HL-60 (cell line): ENCODE measurements around the gene SRGAP3.

Source experiments
- CTCF ChIP-seq: IDR thresholded peaks from one replicate; pipeline ENCODE4 v1.5.1; 2011; ENCODE audit warnings: low read length, control low read depth, inconsistent platforms; ENCODE audit not compliant: insufficient read depth
- POLR2AphosphoS5 ChIP-seq: IDR thresholded peaks from 2 replicates; pipeline ENCODE4 v1.6.1; 2012; ENCODE audit warnings: low read depth
- REST ChIP-seq: IDR thresholded peaks from 2 replicates; pipeline ENCODE4 v1.6.1; 2012; ENCODE audit warnings: low read depth; ENCODE audit not compliant: insufficient replicate concordance

DNA sequence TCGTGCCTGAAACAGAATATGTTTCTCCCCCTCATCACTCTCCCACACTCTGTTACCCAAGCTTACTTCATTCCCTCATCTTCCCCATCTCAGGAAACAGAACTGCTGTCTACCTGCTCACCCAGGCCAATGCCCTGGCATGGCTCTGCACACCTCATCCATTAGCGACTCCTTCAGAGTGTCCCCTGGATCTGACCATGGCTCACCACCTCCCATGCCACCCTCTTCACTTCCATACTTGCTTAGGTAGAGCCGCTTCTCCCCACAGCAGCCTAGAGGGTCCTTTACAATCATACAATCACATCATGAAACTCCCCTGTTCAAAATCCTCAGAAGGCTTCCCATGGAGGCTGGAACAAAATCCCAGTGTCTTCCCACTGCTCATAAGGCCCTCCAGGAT, 252.3 kb downstream of the SRGAP3 start:
- TF ChIP-seq CTCF (no peak), POLR2AphosphoS5 (no peak), REST (no peak)
